ENCODE data around the gene B4GALT6.

GRCh38 chr18:31651369-31651768 is 33.0 kb downstream of the B4GALT6 start:
- TF ChIP-seq POLR2AphosphoS5 (IDR thresholded peaks at IDR 0.05; ENCODE audit: low read depth, low read length) = no peak
- no peak for TF ChIP-seq USF2 (IDR thresholded peaks at IDR 0.05; ENCODE audit: low read length)
- no peak for TF ChIP-seq JUN (IDR thresholded peaks at IDR 0.05; ENCODE audit: low read depth, low read length)
- TF ChIP-seq SP2 (IDR thresholded peaks at IDR 0.05; ENCODE audit: low read length) = no peak
- TF ChIP-seq CTCF (IDR thresholded peaks at IDR 0.05; ENCODE audit: control extremely low read depth in 1 of 3, insufficient read depth in 1 of 3, low read depth in 1 of 3, low read length in 3 of 3) = no peak
- no peak for TF ChIP-seq BRCA1 (IDR thresholded peaks at IDR 0.05; ENCODE audit: low read depth, low read length)
- TF ChIP-seq E2F6 (IDR thresholded peaks at IDR 0.05) = no peak
- TF ChIP-seq POLR2A (IDR thresholded peaks at IDR 0.05; ENCODE audit: control extremely low read depth in 1 of 2, low read depth in 2 of 2, low read length in 2 of 2) = no peak

All from H1 (cell line).